Panc1 (cell line): ENCODE measurements around the gene SNRK. TPM values are rescaled to one million over a fixed set of nuclear protein-coding genes. Genes with fewer than 3 reads are reported as not detected.

ENCODE experiments used
- ATAC-seq: fragments of 200-7000 bp; cut with Tn5 transposase; 2 replicates; pipeline ENCODE4 v1.9.1; 2020; ENCODE audit warnings: mild to moderate bottlenecking, moderate library complexity
- BruUV-seq: library from RNA; stranded (reverse); fragments of 400-500 nt; replicated peaks from 2 replicates; lab custom pipeline; 2021; lab: Mats Ljungman, UMichigan
- CTCF ChIA-PET: fragments of 300-600 bp; sonication (Branson Sonifier 250); formaldehyde crosslinking; loops from one replicate; lab custom pipeline; 2022; ENCODE audit warnings: antibody characterized with exemption; lab: Charles Lee
- POLR2A ChIA-PET: fragments of 300-600 bp; sonication (Branson Sonifier 250); formaldehyde crosslinking; loops from one replicate; lab custom pipeline; 2022; ENCODE audit warnings: antibody characterized with exemption; lab: Charles Lee
- DNase-seq: peaks from one replicate; pipeline ENCODE4 v3.0.0-alpha.2; 2010; ENCODE audit warnings: low read depth, low spot score
- H3K27ac ChIP-seq: 2 replicates; pipeline ENCODE4 v1.5.1; 2011; ENCODE audit warnings: mild to moderate bottlenecking, low read length, inconsistent platforms
- H3K27me3 ChIP-seq: fragments of 200-500 bp; sonication (Bioruptor generic); 2 replicates; pipeline ENCODE4 v1.6.0; 2014; ENCODE audit warnings: low read length, inconsistent platforms; ENCODE audit not compliant: control insufficient read depth, insufficient read depth
- H3K36me3 ChIP-seq: fragments of 200-500 bp; sonication (Bioruptor generic); 2 replicates; pipeline ENCODE4 v1.5.1; 2014; ENCODE audit warnings: inconsistent platforms, mild to moderate bottlenecking, low read length, moderate library complexity; ENCODE audit not compliant: control insufficient read depth, insufficient read depth
- H3K4me1 ChIP-seq: 2 replicates; pipeline ENCODE4 v1.5.1; 2011; ENCODE audit warnings: inconsistent platforms, mild to moderate bottlenecking, low read length, moderate library complexity; ENCODE audit not compliant: control insufficient read depth, insufficient read depth
- H3K4me3 ChIP-seq, 2 experiments: 2 replicates each; pipeline ENCODE4 v1.5.1; 2011 to 2012; ENCODE audit warnings: low read depth in 2 of 2, low read length in 2 of 2, mild to moderate bottlenecking in 2 of 2, inconsistent platforms in 1 of 2, moderate library complexity in 1 of 2
- H3K9me3 ChIP-seq: fragments of 200-500 bp; sonication (Bioruptor generic); 2 replicates; pipeline ENCODE4 v1.5.1; 2014; ENCODE audit warnings: low read depth, mild to moderate bottlenecking, inconsistent platforms, low read length, moderate library complexity; ENCODE audit not compliant: control insufficient read depth, insufficient read depth
- CTCF ChIP-seq: fragments of 450-650 bp; IDR thresholded peaks from 2 replicates; pipeline ENCODE4 v1.5.1; 2017; ENCODE audit warnings: mild to moderate bottlenecking
- POLR2AphosphoS5 ChIP-seq: IDR thresholded peaks from 2 replicates; pipeline ENCODE4 v1.6.1; 2012; ENCODE audit warnings: mild to moderate bottlenecking, low read depth, low read length, moderate library complexity
- SIN3A ChIP-seq: IDR thresholded peaks from 2 replicates; pipeline ENCODE4 v1.6.1; 2012; ENCODE audit warnings: low read depth, mild to moderate bottlenecking, low read length, moderate library complexity, borderline replicate concordance; ENCODE audit not compliant: insufficient read depth
- TCF7L2 ChIP-seq: IDR thresholded peaks from 2 replicates; pipeline ENCODE4 v1.6.1; 2011; ENCODE audit warnings: mild to moderate bottlenecking, low read depth, low read length, inconsistent platforms
- in situ Hi-C: cut with HindIII; loops from 2 replicates; pipeline ENCODE4 v1.10.0; 2016; ENCODE audit warnings: low sequenced_read_pairs, low pct_unique_long_range_greater_than_20kb
- intact Hi-C: fragments of 100-400 bp; cut with micrococcal nuclease; formaldehyde crosslinking; loops from one replicate; pipeline ENCODE4 v1.10.0; 2022; ENCODE audit not compliant: unreplicated experiment
- total RNA-seq: library from RNA; stranded (reverse); gene quantifications from one replicate; pipeline ENCODE4 v1.2.1, GENCODE V29; 2021; ENCODE audit not compliant: unreplicated experiment
- TF ChIP-seq, protein P1 (sequence below), 2 experiments: IDR thresholded peaks; 2 replicates each; pipeline ENCODE4 v1.6.1; 2011 to 2012; ENCODE audit warnings: low read depth in 2 of 2, control low read depth in 1 of 2, low read length in 1 of 2, mild to moderate bottlenecking in 1 of 2, moderate library complexity in 1 of 2; ENCODE audit not compliant: insufficient read depth in 1 of 2

The SNRK gene
- total RNA-seq, 1 experiment from 2014 or later: 11.0 TPM

GRCh38 chr3:43247561-43248184 lies 38.7 kb upstream of the SNRK start:
- no peaks in the 10 kb centered on the region for H3K9me3 ChIP-seq
- TF ChIP-seq TCF7L2 (no peak), SIN3A (no peak), CTCF (no peak), POLR2AphosphoS5 (no peak)
- TF ChIP-seq, protein P1, sequence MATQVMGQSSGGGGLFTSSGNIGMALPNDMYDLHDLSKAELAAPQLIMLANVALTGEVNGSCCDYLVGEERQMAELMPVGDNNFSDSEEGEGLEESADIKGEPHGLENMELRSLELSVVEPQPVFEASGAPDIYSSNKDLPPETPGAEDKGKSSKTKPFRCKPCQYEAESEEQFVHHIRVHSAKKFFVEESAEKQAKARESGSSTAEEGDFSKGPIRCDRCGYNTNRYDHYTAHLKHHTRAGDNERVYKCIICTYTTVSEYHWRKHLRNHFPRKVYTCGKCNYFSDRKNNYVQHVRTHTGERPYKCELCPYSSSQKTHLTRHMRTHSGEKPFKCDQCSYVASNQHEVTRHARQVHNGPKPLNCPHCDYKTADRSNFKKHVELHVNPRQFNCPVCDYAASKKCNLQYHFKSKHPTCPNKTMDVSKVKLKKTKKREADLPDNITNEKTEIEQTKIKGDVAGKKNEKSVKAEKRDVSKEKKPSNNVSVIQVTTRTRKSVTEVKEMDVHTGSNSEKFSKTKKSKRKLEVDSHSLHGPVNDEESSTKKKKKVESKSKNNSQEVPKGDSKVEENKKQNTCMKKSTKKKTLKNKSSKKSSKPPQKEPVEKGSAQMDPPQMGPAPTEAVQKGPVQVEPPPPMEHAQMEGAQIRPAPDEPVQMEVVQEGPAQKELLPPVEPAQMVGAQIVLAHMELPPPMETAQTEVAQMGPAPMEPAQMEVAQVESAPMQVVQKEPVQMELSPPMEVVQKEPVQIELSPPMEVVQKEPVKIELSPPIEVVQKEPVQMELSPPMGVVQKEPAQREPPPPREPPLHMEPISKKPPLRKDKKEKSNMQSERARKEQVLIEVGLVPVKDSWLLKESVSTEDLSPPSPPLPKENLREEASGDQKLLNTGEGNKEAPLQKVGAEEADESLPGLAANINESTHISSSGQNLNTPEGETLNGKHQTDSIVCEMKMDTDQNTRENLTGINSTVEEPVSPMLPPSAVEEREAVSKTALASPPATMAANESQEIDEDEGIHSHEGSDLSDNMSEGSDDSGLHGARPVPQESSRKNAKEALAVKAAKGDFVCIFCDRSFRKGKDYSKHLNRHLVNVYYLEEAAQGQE (IDR thresholded peaks at IDR 0.05; ENCODE audit: insufficient read depth in 1 of 2, low read depth in 2 of 2, low read length in 1 of 2): no peak
- no TSS peak for BruUV-seq
- ATAC-seq (no peak), DNase-seq (no peak)
- POLR2A ChIA-PET: no interaction called here
- CTCF ChIA-PET: no interaction called here
- H3K27ac ChIP-seq: no peak overlapping the region
- no peaks in the 10 kb centered on the region for H3K27me3 ChIP-seq
- H3K4me1 ChIP-seq: no peaks in the 10 kb centered on the region
- H3K36me3 ChIP-seq: no peaks in the 10 kb centered on the region
- in situ Hi-C loops (no loop called here), intact Hi-C loops (no loop called here)
- no peak overlapping the region for H3K4me3 ChIP-seq

DNA sequence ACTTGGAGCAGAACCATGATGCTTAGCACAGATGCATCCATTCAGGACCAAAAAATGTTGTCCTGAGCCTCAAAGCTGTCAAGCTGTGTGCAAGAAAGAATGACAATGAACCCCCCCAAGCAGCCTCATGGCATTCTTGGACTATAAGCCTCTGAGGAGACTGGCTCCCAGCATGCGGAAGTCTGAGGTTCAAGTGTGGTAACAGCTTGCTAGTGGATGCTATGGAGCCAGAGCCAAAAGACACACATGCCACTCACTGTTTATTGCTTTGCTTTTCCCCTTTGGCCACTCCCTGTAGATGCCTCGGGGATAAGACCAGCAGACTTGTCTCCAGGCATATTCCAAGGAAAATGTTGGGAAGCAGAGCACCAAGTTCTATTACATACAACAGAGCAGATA lies 38.2 kb upstream of the SNRK start:
- TF ChIP-seq CTCF (no peak), SIN3A (no peak), POLR2AphosphoS5 (no peak)
- TF ChIP-seq, protein P1 (IDR thresholded peaks at IDR 0.05; ENCODE audit: insufficient read depth in 1 of 2, low read depth in 2 of 2, low read length in 1 of 2): no peak
- Histone ChIP-seq H3K9me3 (no peaks in the 10 kb centered on the region), H3K27ac (no peak overlapping the region), H3K36me3 (no peaks in the 10 kb centered on the region), H3K4me3 (no peak overlapping the region), H3K27me3 (peaks cover 2% of the 10 kb centered on the region; the same call in 1 of the 2 replicates), H3K4me1 (no peaks in the 10 kb centered on the region)
- POLR2A ChIA-PET: no interaction called here
- no TSS peak for BruUV-seq
- CTCF ChIA-PET: no interaction called here
- intact Hi-C loops (no loop called here), in situ Hi-C loops (no loop called here)
- no peak for DNase-seq
- ATAC-seq: no peak
